GM23338 (cell line): Measurements from ENCODE around the gene HTRA1. TPM values are rescaled to one million over a fixed set of nuclear protein-coding genes. Genes with fewer than 3 reads are reported as not detected.

Experiments used
- ATAC-seq: fragments of 200-7000 bp; cut with Tn5 transposase; 3 replicates; pipeline ENCODE4 v1.9.1; 2020
- DNase-seq: peaks from one replicate; pipeline ENCODE4 v3.0.0-alpha.2; 2015; ENCODE audit warnings: low spot score
- H2AFZ ChIP-seq: fragments of 200-600 bp; sonication (generic); 2 replicates; pipeline ENCODE4 v1.8.0; 2016; ENCODE audit warnings: antibody characterized with exemption, mild to moderate bottlenecking, moderate library complexity
- H3F3A ChIP-seq: fragments of 200-600 bp; sonication (generic); replicated peaks from 2 replicates; pipeline ENCODE4 v1.8.0; 2017; ENCODE audit warnings: antibody characterized with exemption, mixed run types, low read depth
- H3K27ac ChIP-seq: fragments of 200-600 bp; sonication (generic); 2 replicates; pipeline ENCODE4 v1.6.1; 2016; ENCODE audit warnings: low read depth
- H3K27me3 ChIP-seq: fragments of 200-600 bp; sonication (generic); 2 replicates; pipeline ENCODE4 v1.8.0; 2016; ENCODE audit warnings: mild to moderate bottlenecking, mixed run types, moderate library complexity; ENCODE audit not compliant: insufficient read depth
- H3K36me3 ChIP-seq: fragments of 200-600 bp; sonication (generic); 2 replicates; pipeline ENCODE4 v1.8.0; 2016; ENCODE audit warnings: mild to moderate bottlenecking; ENCODE audit not compliant: insufficient read depth
- H3K4me1 ChIP-seq: fragments of 200-600 bp; sonication (generic); 2 replicates; pipeline ENCODE4 v1.8.0; 2016; ENCODE audit warnings: mild to moderate bottlenecking, moderate library complexity; ENCODE audit not compliant: insufficient read depth
- H3K4me2 ChIP-seq: fragments of 200-600 bp; sonication (generic); 2 replicates; pipeline ENCODE4 v1.7.1; 2017; ENCODE audit warnings: mixed run types
- H3K4me3 ChIP-seq: fragments of 200-600 bp; sonication (generic); 2 replicates; pipeline ENCODE4 v1.6.1; 2016; ENCODE audit warnings: mixed run types
- H3K79me2 ChIP-seq: fragments of 200-600 bp; sonication (generic); replicated peaks from 2 replicates; pipeline ENCODE4 v1.8.0; 2017; ENCODE audit warnings: mild to moderate bottlenecking; ENCODE audit not compliant: insufficient read depth
- H3K9me2 ChIP-seq: fragments of 200-600 bp; sonication (generic); 2 replicates; pipeline ENCODE4 v1.8.0; 2017; ENCODE audit not compliant: insufficient read depth
- H4K20me1 ChIP-seq: fragments of 200-600 bp; sonication (generic); replicated peaks from 2 replicates; pipeline ENCODE4 v1.8.0; 2017; ENCODE audit warnings: mild to moderate bottlenecking; ENCODE audit not compliant: insufficient read depth
- H3K27ac Mint-ChIP-seq: 2 replicates; pipeline ENCODE4 v1.8.0; 2020; ENCODE audit warnings: inconsistent platforms, mild to moderate bottlenecking, moderate library complexity, mixed read lengths
- H3K27me3 Mint-ChIP-seq: 3 replicates; pipeline ENCODE4 v1.8.0; 2022; ENCODE audit warnings: low read depth, mild to moderate bottlenecking, moderate library complexity, mixed read lengths, inconsistent platforms; ENCODE audit not compliant: insufficient read depth, poor library complexity
- H3K36me3 Mint-ChIP-seq: 3 replicates; pipeline ENCODE4 v1.8.0; 2021; ENCODE audit warnings: low read depth, mild to moderate bottlenecking, inconsistent platforms, moderate library complexity, mixed read lengths
- H3K4me1 Mint-ChIP-seq: 3 replicates; pipeline ENCODE4 v1.8.0; 2020; ENCODE audit warnings: mild to moderate bottlenecking, inconsistent platforms, mixed read lengths
- H3K4me3 Mint-ChIP-seq: 3 replicates; pipeline ENCODE4 v1.8.0; 2021; ENCODE audit warnings: moderate library complexity, mild to moderate bottlenecking, inconsistent platforms, mixed read lengths
- H3K9me3 Mint-ChIP-seq: 3 replicates; pipeline ENCODE4 v1.8.0; 2020; ENCODE audit warnings: moderate library complexity, mild to moderate bottlenecking, inconsistent platforms, mixed read lengths
- CREB1 ChIP-seq: fragments of 250-450 bp; sonication (Bioruptor Pico); IDR thresholded peaks from 2 replicates; pipeline ENCODE4 v1.5.0; 2020; ENCODE audit warnings: low read depth, mild to moderate bottlenecking, moderate library complexity
- CTCF ChIP-seq, 2 experiments: fragments of 200-600 bp in 1 of 2; sonication (generic) in 1 of 2; conservative IDR thresholded peaks; 2 replicates each; pipeline versions ENCODE4 v1.5.1 to v1.6.1; 2016 to 2017; ENCODE audit warnings: antibody characterized with exemption in 2 of 2, low read depth in 2 of 2, mild to moderate bottlenecking in 2 of 2, moderate library complexity in 1 of 2
- ETS1 ChIP-seq: IDR thresholded peaks from 2 replicates; pipeline ENCODE4 v1.6.1; 2016; ENCODE audit warnings: antibody characterized with exemption
- EZH2 ChIP-seq: fragments of 200-600 bp; sonication (generic); IDR thresholded peaks from one replicate; pipeline ENCODE4 v1.8.0; 2017; ENCODE audit warnings: antibody characterized with exemption, mild to moderate bottlenecking, low read depth; ENCODE audit not compliant: unreplicated experiment
- EZH2phosphoT487 ChIP-seq: fragments of 200-600 bp; sonication (generic); IDR thresholded peaks from one replicate; pipeline ENCODE4 v1.8.1; 2018; ENCODE audit warnings: antibody characterized with exemption; ENCODE audit not compliant: unreplicated experiment
- NANOG ChIP-seq: IDR thresholded peaks from 2 replicates; pipeline ENCODE4 v1.6.1; 2016; ENCODE audit warnings: antibody characterized with exemption, borderline replicate concordance
- POLR2AphosphoS5 ChIP-seq: IDR thresholded peaks from 2 replicates; pipeline ENCODE4 v1.6.1; 2016; ENCODE audit warnings: antibody characterized with exemption, low read depth
- ZNF114 ChIP-seq: fragments of 250-450 bp; sonication (Bioruptor Pico); IDR thresholded peaks from 2 replicates; pipeline ENCODE4 v1.5.0; 2020; ENCODE audit warnings: mild to moderate bottlenecking, moderate library complexity
- ZNF331 ChIP-seq: fragments of 250-450 bp; sonication (Bioruptor Pico); IDR thresholded peaks from 2 replicates; pipeline ENCODE4 v1.5.0; 2020; ENCODE audit warnings: low read depth, mild to moderate bottlenecking, moderate library complexity
- ZNF462 ChIP-seq: fragments of 250-450 bp; sonication (Bioruptor Pico); IDR thresholded peaks from 2 replicates; pipeline ENCODE4 v1.5.0; 2020; ENCODE audit warnings: mild to moderate bottlenecking, moderate library complexity
- polyA plus RNA-seq: library from polyadenylated mRNA; unstranded; fragments of >200 nt; fragmentation: Nextera tagmentation; extraction: Ambion mirVana; gene quantifications from 2 replicates; pipeline ENCODE4 v1.2.1, GENCODE V29; 2016
- total RNA-seq: library from RNA; depleted of rRNA; stranded (reverse); fragments of >200 nt; shearing (Covaris generic); gene quantifications from 2 replicates; pipeline ENCODE4 v1.2.3, GENCODE V29; 2014

HTRA1 gene
- total and polyA plus RNA-seq, 2 experiments from 2014 or later, result 8.1 to 16.1 TPM

GRCh38 chr10:122526892-122527291 lies 65.5 kb downstream of the HTRA1 start (continued):
- TF ChIP-seq ZNF462 (CRISPR knock-in tag) (no peak), CTCF (conservative IDR thresholded peaks at IDR 0.05; ENCODE audit: low read depth in 2 of 2) (no peak), CREB1 (CRISPR knock-in tag) (no peak), ETS1 (no peak)

- Mint-ChIP-seq H3K4me1 (peaks cover under 1% of the 10 kb centered on the region; the same call in 1 of the 3 replicates), H3K27ac (no peak overlapping the region), H3K4me3 (no peak overlapping the region), H3K27me3 (peaks cover 6% of the 10 kb centered on the region), H3K9me3 (no peaks in the 10 kb centered on the region), H3K36me3 (no peaks in the 10 kb centered on the region)
- ATAC-seq (no peak), DNase-seq (no peak)
- no peaks in the 10 kb centered on the region for H3K79me2 ChIP-seq
- H3K4me3 ChIP-seq, result no peak overlapping the region
- H3K4me1 ChIP-seq, result no peaks in the 10 kb centered on the region
- H3K4me2 ChIP-seq, result no peak overlapping the region
- no peaks in the 10 kb centered on the region for H3K36me3 ChIP-seq
- H3K27me3 ChIP-seq, result no peaks in the 10 kb centered on the region
- H2AFZ ChIP-seq, result no peak overlapping the region
- no peaks in the 10 kb centered on the region for H4K20me1 ChIP-seq
- no peak overlapping the region for H3K27ac ChIP-seq
- peaks cover 14% of the 10 kb centered on the region for H3K9me2 ChIP-seq
- H3F3A ChIP-seq, result no peaks in the 10 kb centered on the region
- TF ChIP-seq ZNF331 (CRISPR knock-in tag) (no peak), POLR2AphosphoS5 (no peak), EZH2 (no peak), ETS1 (no peak), NANOG (no peak), EZH2phosphoT487 (no peak), ZNF114 (CRISPR knock-in tag) (no peak), CTCF (conservative IDR thresholded peaks at IDR 0.05; ENCODE audit: low read depth in 2 of 2) (no peak)
These were observed 68.8 kb downstream of the HTRA1 start for GRCh38 chr10:122530177-122530576.
